ENCODE results near the gene POTEF.
"Not testable (repeated sequence)": the region's sequence is repeated elsewhere in the genome, so short reads cannot be mapped to it uniquely, and the experiment has no call there.

Gene POTEF

DNA sequence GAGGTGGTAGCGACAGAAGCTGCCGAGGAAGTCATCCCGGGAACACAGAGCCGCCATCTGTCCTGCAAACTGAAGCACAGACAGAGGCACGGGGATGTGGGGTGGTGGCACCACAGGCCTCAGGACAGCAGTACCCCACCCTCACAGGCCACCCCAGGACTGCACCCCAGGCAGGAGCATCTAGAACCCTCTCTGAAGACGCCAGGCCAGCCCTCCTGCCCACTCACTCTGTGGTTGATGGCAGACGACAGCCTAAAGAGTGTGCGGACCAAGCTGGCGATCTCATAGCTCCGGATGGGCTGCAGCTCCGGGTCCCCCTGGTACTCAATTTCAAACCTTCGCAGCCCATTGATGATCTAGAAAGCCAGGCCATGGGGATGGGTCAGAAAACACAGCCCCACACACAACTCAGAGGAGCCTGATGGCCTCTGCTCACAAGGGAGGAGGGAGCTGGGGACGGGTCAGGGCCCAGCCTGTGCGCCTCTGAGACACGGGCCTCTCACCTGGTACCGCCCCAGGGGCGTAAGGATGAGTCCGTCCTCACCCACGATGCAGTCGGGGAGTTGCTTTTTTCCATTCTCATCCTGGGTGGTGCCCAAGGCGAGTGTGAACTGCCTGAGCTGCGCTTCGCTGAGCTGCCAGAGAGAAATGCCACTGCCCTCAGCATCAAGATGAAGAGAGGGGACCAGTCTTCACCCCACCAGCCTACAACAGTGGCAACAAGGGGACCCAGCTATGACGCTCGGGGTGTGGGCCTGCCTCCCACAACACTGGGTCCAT is 24.0 kb upstream of the POTEF start:
- DNase-seq = no peak

DNA sequence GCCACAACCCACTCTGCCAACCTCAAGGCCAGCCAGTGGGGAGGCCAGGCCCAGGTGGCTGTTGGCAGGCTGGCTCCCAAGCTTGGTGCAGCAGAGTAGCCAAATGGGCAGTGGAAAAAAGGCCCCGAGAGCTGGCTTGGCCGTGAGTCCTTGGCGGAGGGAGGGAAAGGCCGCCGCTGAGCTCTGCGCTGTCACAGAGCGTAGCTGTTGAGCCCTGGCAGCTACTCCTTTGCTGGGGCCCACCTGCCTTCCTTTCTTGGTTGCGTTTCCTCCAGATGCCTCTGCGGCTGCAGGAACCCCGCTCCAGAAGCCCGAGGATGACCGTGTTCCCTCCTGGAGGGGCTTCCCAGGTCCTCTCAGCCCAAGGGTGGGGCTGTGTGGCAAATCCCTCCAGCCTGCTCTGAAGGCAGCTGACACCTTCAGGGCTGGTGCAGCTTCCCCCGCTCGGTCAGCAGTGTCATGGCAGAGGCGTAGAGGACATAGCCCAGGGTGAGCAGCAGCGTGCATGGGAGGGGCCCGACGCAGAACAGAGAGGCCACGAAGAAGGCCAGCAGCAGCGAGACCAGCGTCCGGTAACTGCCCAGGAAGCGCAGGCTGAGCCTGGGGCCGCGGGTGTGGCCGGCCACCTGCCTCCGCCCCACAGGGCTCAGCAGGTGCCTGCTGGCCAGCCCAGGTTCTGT is 23.3 kb upstream of the POTEF start:
- not testable (repeated sequence) for DNase-seq

DNA sequence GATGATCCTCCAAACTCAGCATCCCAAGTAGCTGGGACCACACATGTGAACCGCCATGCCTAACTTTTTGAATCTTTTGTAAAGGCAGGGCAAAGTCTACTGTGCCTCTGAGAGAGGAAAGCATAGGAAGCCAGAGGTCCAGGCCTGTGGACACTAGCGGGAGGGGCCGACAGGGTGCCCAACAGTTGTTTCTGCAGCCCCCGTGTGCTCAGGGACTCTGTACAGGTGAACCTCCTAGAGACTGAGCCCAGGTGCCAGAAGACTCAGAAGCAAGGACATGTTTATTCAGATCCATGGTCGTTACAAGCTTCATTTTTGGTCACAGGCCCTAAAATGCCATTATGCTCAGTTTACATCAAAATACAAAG is 22.1 kb upstream of the POTEF start:
- not testable (repeated sequence) for DNase-seq

DNA sequence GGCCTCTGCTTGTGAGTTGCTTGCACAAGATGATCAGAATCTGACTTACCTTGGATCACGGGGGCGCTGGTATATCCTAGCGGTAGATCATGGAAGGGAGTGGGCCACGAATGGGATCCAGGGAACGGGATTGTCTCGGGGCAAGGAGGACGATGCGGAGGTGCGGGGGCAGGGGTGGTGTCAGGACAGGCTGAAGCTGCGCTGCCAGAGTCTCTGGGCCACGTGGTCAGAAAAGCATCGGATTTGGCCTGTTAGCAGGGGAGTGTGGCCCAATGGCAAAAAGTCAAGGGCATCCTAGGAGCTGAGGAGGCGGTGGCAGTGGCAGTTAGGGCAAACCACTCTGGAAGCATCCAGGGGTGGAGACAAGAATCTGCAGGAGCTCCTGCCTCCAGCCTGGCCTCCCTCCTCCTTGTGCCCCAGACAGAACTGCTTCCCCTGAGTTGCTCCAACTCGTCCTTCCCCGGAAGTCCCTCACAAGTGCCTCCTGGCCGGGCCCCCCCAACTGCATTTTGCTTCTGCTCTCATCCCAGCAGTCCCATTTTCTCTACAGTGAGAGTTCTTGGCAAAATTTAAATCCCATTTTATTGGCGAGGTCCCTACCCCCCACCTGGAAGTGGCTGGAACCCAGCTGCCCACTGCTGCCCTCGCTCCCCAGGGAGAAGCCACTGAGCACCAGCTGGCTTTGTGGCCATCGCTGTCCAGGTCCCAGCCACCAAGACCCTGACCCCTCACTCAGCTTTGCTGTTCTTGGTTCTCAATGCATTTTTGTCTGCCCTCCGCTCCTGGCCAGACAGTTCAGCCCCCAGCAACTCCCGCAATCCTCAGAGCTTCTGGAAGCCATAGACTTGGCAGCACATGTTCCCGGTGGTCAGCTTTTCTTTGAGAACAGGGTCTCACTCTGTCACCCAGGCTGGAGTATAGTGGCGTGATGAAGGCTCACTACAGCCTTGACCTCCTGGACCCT is 21.4 kb upstream of the POTEF start:
- no peak for DNase-seq

DNA sequence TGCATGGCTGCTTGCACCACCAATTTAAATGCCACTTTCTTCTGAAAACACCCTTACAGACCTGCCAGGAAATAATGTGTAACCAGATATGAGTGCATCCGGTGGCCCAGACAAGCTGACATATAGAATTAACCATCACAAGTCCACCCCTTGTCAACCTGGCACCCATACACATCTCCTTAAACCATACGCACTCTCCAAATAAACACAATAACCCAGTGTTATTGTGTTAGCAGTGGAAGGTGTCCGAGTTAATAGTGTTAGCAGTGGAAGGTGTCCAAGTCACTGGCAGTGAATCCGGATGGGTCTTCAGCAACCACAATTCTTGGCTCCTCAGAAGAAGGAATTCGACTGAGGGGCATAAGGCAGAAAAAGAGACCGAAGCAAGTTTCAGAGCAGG is 19.5 kb upstream of the POTEF start:
- DNase-seq = not testable (repeated sequence)

DNA sequence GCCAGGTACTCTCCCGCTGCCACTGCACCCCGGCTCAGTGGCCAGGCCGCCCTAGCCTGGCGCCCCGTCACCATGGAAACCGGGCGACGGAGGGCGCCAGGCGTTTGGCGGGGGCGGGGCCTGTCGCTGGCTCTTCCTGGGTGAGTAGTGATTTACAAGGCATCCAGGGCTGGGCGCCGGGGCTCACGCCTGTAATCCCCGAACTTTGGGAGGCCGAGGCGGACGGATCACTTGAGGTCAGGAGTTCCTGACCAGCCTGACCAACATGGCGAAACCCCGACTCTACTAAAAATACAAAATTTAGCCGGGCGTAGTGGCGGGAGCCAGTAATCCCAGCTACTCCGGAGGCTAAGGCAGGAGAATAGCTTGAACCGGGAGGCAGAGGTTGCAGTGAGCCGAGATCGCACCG is 16.0 kb upstream of the POTEF start, which contains the start of gene CCDC74B:
Gene CCDC74B (minus strand): TSS at position 107 of the 409 bp plus-strand sequence. CDS start 116 bp downstream, outside the sequence.
- DNase-seq = peak; percentile 50

DNA sequence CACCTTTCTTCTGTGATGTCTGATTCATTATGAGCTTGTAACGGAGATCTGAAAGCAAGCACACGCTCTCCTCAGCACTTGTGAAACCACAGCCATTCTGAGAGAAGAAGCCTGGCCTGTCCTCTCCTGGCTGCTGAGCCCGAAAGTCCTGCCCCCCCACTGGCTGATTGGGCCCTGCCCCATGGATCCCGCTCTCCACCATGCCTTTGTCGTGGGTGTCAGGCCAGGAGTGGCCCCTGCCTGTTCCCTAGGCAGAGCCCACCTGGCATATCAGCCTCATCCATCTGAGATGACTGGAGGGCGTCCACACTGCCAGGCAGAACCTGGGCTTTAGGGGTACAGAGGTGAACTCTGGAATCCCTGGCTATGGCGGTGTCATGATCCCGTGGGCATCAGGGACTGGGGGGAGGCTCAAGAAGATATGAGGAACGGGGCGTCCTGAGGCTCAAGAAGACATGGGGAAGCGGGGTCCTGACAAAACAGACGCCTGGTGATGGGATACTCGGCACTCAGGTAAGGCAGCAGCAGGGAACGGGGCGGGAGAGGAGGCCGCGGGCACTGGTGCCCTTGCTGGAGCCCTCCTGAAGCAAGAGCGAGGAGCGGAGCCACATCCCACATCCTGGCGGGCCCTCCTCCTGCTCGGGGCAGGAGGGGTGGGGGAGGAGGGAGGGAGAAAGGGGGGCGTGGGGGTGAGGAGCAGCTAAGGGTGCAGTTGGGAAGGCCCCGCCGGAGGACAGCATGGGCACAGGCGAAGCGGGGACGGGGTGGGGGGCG is 14.4 kb upstream of the POTEF start:
- DNase-seq = not testable (repeated sequence)

DNA sequence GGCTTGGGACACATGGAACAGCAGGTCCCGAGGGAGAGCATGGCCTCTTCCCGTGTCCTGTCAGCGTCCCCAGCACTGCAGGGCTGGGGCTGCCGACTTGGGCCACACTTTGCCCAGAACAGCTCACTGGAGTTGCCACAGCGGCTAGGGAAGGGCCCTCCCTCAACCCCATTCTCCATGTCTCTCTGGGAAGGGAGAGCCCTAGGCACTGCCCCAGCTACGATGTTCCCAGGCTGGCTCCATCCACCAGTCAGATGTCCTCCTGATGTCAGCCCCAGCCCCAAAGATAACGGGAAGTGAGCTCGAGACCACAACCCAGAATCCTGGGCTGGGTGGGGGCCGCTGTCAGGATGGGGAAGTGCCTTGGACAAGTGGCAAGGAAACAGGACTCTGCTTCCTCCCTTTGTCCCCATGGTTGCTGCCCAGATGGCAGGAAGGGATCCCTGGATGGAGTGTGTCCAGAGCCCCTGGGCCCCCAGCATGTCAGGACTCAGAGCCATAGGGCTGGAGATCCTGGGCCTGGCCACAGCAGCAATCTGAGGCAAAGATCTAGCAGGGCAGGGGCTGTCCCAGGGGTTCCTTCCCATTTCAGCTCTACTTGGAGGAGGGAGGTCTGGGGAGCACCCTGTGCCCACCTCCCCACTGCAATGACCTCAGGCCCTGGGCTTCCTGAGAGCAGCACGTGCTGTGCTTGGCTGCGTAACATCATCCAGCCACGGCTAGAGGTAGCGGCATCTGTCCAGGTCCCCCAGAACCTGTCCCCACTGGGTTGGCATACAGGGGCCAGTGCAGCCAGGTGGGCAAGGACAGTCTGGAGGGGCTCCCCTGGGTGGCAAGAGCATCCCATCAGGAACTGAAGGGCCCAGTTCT is 13.6 kb upstream of the POTEF start:
- not testable (repeated sequence) for DNase-seq

DNA sequence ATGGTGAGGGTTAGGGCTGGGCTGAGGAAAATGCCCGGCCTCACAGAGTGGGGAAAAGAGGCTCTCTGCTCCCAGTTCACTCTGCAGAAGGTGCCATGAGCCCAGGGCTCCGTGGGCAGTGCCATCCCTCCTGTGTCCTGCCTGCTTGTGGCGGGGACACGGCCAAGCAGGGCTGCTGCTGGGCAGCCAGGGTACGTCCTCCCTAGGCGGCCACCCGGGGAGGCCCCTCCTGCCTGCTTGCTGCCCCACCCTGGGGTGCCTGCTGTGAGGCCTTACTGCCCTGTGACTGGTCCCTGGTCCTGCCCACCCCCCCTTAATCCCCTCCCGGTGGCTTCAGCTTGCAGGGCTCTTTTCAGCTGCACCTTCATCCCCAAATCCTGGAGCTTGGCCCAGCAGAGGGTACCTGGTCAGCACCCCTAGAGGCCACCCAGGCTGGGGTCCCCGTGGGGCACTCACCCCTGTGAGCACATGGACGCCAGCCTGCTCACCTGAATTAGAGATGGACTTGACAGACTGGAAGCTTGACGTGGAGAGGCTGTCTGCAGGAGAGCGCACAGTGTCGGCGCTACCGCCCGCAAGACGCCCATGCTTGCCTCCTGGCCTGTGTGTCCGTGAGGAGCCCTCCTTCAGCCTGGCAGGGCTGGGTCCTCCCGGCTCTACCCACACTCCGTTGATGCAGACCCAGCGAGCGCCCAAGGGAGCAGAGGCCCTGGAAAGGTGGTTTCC is 12.8 kb upstream of the POTEF start:
- not testable (repeated sequence) for DNase-seq

DNA sequence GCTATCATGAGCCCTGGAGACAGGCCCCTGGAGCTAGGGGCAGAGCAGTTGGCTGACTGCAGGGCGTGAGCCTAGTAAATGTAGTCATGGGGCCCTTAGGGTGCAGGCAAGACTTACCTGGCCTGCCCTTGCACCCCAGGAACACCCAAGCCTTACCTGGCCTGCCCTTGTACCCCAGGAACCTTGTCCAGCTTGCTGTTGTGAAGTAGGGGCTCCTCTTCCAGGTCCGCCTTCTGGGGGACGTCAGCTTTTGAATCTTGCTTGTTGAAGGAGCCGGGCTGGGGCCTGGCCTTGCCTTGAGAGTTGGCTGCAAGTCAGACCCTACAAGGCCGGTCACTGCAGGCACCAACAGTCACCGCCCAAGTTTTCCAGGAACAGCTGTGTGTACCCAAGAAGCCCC is 12.0 kb upstream of the POTEF start:
- not testable (repeated sequence) for DNase-seq

DNA sequence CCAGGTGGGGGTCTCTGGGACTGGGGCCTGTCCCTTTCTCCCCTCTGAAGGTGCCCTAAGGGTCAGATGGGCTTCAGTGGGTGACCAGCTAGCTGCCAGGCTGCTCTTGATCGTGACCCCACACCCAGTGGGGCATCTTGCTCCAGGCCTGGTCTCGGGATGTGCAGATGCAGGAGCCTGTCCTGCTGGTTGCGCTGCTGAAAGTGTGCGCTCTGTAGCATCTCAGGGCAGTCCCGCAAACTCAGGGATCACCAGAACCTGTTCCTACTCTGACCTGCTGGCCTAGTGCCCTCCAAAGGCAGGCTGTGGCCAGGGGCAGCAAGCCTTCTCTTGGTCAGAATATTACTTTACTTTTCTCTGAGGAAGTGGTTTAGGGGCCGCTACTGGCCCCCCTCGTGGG is 11.5 kb upstream of the POTEF start:
- not testable (repeated sequence) for DNase-seq

DNA sequence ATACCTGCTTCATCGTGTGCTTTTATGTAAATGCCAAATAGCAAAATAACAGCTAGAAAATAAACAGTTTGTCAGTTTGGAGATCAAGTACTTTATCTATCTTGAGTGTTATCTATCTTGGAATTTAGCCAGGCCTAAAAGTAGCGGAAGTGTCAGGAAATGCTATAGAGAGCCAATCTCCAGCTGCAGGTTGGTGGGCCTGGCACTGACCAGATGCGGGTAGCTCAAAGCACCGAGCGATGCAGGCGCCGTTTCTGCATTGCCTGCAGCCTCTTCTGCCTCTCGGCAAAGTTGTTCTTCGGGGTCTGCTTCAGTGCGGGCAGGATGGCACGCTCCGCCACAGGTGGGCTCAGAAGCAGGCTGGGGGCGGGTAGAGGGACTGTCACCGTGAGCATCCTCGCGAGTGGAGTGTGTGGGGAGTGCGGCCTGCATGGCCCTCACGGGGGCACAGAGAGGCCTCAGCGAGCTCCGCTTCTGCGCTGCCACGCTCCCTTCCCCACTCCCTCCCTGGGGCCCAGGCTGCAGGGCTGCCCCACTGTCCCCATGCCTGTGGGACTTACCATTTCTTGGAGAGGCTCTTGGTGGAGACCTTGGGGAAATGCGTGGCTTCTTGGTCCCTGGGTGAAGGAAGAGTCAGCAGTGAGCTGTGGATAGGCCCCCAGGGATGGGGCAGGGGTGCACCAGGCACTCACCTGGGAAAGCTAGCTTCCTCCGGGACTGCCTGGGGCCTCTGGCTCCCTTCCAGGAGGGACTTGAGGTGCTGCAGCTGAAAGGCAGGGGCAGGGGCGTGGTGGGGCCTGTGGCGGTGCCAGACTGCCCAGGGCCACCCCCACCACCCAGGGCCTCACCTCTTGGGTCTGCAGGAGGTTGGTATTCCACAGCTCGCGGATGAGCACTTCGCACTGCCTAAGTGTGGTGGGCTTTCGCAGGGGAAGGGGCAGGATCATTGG is 10.6 kb upstream of the POTEF start:
- DNase-seq = not testable (repeated sequence)

DNA sequence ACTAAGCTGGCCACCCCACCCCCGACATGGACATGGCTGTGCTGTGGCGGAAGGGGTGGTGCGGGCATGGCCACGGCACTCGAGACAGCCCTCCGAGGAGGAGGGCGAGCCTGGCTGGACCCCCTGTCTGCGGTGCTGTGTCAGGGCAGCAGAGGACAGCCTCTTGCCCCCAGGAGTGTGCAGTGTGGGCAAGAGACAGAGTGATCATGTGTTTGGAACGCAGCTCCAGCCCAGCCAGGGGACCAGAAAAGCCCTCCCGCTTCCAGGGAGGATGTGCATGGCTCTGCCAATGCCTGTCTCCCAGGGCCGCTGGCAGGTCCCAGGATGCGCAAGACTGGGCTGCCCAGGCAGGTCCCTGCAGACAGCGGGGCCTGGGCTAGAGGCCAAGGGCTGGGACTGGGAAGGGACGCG is 9.8 kb upstream of the POTEF start:
- not testable (repeated sequence) for DNase-seq

DNA sequence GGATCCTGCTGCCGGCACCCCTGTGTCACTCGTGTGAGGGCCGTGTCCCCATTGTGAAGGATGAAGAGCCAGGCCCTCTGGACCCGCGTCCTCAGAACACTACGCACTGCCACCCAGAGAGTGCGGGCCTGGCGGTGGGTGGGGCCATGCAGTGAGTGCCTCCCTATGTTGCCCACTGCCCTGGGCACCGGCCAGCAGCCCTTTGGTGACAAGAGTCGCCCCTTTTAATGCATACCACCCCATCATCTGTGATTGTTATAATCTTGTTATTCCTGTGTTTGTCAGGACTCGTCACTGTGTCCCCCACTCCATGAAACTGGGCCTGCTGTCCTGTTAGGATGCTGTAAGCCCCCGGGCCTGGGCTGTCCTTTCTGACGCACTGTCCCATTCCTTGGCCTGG is 9.3 kb upstream of the POTEF start:
- DNase-seq = not testable (repeated sequence)

DNA sequence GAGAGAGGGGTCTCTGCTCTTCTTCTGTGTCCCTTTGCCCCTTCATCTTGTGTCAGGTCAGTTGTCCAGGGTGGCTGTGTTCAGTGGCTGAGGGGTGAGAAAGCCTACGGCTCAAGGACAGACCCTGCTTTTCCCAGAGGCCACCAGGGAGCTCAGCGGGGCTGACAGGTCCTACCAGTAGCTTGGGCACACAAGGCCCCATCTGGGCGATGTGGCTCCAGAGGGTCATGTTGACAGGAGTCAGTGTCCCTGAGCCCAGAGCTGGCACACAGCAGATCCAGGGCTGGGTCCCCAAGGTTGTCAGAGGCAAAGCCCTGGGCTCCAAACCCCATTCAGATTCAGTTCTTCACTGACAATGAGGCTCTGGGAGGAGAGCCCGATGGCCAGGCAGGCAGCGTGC is 8.1 kb upstream of the POTEF start:
- not testable (repeated sequence) for DNase-seq

DNA sequence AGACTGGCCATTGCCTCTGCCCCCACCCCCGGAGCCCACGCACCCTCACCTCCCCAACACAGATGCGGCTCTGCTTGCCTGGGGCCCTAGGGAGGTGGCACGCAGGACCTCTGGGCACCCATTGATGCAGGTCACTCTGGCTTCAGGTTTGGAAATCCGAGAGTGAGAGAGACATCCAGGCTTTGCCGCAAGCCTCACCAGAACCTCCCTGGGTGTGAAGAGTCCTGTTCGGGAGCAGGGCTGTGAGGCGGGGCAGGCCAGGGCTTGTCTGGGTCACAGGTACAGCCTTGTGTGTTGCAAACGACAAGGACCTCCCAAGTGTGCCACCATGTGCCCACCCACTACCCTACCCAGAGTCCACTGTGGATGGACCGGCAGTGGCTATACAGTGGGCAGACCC is 7.5 kb upstream of the POTEF start:
- not testable (repeated sequence) for DNase-seq

DNA sequence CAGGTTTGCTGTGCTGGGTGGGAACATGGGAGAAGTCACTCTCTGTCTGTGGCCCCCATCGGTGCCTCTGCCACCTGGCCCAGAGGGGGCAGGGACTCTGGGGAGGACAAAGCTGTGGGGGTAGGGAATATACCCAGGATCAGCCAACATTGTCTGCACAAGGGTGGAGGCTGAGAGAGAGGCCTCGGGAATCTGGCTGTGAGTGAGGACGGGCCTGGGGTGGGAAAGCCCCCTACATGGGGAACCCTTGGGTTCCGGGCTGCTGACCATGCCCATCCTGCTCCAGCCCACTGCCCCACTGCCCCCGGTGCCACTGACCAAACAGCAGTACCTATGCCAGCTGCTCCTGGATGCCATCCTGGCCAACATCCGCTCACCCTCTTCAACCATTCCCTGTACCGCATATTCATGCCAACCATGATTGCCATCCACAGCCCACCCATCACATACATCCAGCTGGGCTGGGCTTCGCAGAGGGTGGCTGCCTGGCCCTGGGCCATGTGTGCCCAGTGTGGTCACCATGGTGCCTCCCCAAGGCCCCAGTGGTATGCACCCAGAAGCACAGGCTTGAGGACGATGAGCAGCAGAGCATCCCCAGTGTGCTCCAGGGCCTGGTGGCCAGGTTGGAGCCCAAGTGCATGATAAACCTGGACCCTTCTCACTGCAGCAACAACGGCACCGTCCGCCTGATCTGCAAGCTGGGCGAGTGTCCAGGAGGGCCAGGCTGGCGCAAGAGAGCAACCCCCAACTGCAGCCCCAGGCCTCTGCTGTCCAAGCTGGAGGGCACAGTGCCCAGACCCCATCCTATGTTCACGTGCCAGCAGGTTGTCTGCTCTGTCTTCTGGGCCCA is 6.9 kb upstream of the POTEF start:
- DNase-seq = no peak

DNA sequence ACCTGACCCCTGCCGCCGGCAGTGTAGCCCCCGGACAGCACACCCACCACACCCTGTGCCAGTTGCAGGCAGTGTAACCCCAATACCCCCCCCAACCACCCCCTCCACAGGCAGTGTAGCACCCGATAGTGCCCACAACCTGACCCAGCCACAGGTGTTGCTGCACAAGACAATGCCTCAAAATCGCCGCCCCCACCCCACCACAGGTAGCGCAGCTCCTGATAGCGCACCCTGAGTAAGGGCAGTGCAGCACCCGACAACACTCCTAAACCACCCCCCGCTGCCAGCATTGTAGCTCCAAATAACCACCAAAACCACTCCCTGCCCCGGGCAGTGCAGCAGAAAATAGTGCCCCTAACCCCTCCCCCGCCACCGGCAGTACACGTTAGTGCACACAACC is 558 bp downstream of the POTEF start:
- not testable (repeated sequence) for DNase-seq

Data from activated gamma-delta T cell (primary cell).